Upper lobe of left lung (tissue), 4 donors: Measurements from ENCODE around the gene ARID1B.

ENCODE experiments used
- CTCF ChIP-seq, 6 experiments: fragments of 450-650 bp in 4 of 6; fragments of 200-600 bp in 2 of 6; sonication (generic) in 2 of 6; IDR thresholded peaks; one replicate each; pipeline ENCODE4 v1.5.1; 2016 to 2019; ENCODE audit warnings: antibody characterized with exemption in 6 of 6
- POLR2A ChIP-seq, 4 donors: fragments of 450-650 bp; IDR thresholded peaks; one replicate each; pipeline ENCODE4 v1.5.1; 2016 to 2017; ENCODE audit warnings: antibody characterized with exemption in 4 of 4, mild to moderate bottlenecking in 2 of 4

GRCh38 chr6:156782691-156783320 lies 5.6 kb downstream of the ARID1B start:
- no peak for TF ChIP-seq POLR2A (IDR thresholded peaks at IDR 0.05)
- no peak for TF ChIP-seq CTCF (IDR thresholded peaks at IDR 0.05)
